NCI-H146 (cell line): Measurements from ENCODE around the gene CYP1A2.
"Not testable (repeated sequence)": the region's sequence is repeated elsewhere in the genome, so short reads cannot be mapped to it uniquely, and the experiment has no call there.

Experiments used
- DNase-seq: peaks from one replicate; lab custom pipeline; 2025; lab: John Stamatoyannopoulos, UW

Gene CYP1A2

GRCh38 chr15:74776821-74777768, 28.4 kb downstream of the CYP1A2 start:
- no peak for DNase-seq

DNA sequence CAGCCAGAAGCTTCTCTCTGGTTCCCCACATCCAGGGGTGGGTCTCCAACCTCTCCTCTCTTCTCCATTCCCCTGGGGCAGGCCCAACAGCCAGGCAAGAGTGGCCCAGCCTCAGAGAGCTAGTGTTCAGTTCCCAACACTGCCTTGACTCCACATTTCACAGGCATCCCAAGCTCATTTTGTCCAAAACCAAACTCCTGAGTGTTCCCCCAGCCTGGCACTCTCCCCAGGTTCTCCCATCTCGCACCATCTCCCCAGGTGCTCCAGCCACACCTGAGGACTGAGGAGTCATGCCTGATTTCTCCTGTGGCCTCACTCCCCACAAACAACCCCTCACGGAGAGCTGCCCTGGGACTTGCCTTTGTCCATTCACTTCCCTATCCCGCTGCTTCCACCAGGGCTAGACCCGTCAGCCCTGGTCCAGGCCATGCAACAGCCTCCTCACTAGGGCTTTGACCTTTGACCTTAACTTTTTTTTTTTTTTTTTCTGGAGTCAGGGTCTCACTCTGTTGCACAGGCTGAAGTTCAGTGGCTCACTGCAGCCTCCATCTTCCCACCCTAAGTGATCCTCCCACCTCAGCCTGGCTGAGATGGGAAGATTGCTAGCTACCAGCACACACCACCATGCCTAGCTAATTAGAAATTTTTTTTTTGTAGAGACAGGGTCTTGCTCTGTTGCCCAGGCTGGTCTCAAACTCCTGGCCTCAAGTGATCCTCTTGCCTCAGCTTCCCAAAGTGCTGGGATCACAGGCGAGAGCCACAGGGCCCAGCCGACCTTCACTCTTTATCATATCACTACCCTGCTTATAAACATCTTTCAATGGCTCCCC, 29.3 kb downstream of the CYP1A2 start:
- no peak for DNase-seq

DNA sequence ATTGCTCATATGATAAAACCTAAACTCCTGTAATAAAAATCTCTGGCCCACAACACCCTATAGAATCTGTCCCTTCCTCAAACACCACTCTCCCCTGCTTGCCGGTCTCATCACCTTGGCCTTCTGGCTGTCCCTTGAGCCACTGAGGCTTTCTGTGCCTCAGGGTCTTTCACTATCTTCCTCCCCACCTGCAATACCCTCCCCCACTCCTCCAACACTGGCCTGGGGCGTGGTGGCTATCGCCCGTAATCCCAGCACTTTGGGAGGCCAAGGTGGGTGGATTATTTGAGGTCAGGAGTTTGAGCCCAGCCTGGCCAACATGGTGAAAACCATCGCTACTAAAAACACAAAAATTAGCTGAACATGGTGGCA, 29.9 kb downstream of the CYP1A2 start:
- DNase-seq = no peak

GRCh38 chr15:74779162-74779648, 30.6 kb downstream of the CYP1A2 start:
- DNase-seq = no peak

DNA sequence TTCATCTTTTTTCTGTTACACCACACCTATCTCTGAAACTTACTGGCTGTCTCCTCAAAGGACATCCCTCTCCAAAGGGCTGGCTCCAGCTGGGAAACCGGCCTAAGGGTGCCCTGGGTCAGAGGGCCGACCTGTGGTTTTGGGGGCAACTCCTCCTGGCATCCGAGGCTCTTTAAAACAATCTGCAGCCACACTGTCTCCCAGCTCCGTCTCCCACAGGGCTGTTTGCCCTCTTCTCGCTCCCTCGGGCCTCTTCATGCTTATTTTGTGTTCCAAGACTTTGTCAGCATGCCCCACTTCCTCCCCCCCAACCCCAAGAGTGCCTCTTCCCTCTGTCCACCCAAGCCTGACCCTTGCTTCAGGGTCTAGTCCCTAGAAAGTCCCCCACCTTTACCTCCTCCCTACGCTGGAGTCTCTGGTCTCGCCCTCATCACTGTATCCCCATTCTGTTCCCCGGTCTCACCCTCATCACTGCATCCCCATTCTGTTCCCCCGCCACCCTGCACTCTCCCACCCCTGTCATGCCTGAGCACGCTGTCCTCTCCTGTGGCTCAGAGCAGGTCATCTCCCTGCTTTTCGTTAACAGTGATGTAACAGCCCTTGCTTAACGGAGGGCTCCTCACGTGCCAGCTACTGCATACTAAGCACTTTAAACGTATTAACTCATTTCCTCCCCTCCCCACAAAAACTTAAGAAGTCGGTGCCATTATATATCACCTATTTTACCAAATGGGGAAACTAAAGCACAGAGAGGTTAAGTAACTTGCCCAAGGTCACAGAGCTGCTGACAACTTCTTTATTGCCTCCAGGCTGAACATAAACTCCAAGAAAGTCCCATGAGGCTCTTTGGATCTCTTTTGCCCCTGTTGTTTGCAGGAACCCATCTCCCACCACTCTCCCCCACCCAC, 32.1 kb downstream of the CYP1A2 start:
- no peak for DNase-seq

GRCh38 chr15:74781431-74782258, 33.0 kb downstream of the CYP1A2 start, which contains the start of gene CSK:
Gene CSK (plus strand): TSS chr15:74782080. CDS start chr15:74798298, 16,218 bp downstream.
- DNase-seq = peak; percentile 38

DNA sequence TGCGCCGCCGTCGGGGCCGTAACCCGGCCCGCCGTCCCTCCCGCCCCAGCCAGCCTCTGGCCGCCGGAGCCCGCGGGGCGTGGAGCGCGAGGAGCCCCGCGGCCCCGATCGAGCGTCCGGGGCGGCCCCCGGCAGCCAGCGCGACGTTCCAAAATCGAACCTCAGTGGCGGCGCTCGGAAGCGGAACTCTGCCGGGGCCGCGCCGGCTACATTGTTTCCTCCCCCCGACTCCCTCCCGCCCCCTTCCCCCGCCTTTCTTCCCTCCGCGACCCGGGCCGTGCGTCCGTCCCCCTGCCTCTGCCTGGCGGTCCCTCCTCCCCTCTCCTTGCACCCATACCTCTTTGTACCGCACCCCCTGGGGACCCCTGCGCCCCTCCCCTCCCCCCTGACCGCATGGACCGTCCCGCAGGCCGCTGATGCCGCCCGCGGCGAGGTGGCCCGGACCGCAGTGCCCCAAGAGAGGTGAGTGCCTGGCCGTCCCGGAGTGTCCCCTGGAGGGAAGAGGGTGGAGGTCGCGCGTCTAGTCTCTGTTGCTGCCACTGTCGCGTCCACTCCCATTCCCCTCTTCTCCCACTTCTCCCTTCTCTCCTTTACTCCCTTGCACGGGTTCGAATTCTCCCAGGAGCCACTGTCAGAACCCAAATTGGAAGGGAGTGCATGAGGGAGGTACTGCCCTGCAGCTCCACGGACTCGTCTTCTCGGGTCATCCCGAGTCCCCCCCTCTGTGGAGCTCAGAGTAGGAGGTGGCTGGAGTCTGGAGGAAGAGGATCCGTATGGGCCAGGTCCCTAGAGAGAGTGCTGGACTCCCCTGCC, 33.8 kb downstream of the CYP1A2 start:
- DNase-seq = peak; percentile 25

- DNase-seq = peak; percentile 23
Measured at GRCh38 chr15:74783072-74783807, 34.6 kb downstream of the CYP1A2 start.

GRCh38 chr15:74783808-74784175, 35.1 kb downstream of the CYP1A2 start:
- no peak for DNase-seq

- DNase-seq = no peak
Measured at GRCh38 chr15:74784426-74785193, 36.0 kb downstream of the CYP1A2 start.

- DNase-seq = no peak
Measured at GRCh38 chr15:74785194-74786032, 36.8 kb downstream of the CYP1A2 start.

- not testable (repeated sequence) for DNase-seq
Measured at GRCh38 chr15:74786081-74786480, 37.4 kb downstream of the CYP1A2 start.

GRCh38 chr15:74786551-74787165, 38.0 kb downstream of the CYP1A2 start:
- no peak for DNase-seq

DNA sequence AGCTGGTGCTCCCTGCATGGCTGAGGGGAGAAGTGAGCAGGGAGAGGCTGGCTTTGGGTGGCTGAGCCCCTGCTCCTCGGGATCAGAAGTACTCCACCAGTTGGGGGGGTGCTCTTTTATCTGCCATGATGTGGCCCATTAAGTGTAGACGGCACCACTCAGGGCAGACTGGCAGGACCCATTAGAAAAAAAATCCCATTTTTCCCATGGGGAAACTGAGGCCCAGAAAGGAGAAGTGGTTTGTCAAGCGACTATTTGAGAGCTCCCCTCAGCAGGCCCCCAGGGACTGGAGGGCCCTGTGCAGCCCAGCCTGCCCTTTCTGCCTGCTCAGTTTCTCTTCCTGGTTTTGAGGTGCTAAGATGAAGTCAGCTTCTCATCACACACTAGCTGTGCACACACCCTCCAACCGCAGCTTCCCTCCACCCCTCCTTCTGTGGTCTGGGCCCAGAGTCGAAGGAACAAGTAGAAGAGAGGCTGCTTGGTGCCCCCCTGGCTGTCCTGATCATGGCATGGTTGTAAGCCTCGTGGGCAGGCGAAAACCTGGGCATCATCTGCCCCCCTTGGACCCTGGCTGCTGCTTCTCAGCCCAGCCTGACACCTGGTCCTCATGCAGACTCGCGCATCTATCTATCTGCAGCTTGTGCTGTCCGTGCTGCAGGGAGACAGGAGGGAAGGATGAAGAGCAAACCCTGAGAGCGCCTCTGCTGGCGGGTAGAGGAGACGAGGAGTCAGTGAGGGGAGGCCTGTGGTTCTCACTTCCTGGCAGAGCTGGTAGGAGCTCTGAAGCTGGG, 38.8 kb downstream of the CYP1A2 start:
- no peak for DNase-seq

DNA sequence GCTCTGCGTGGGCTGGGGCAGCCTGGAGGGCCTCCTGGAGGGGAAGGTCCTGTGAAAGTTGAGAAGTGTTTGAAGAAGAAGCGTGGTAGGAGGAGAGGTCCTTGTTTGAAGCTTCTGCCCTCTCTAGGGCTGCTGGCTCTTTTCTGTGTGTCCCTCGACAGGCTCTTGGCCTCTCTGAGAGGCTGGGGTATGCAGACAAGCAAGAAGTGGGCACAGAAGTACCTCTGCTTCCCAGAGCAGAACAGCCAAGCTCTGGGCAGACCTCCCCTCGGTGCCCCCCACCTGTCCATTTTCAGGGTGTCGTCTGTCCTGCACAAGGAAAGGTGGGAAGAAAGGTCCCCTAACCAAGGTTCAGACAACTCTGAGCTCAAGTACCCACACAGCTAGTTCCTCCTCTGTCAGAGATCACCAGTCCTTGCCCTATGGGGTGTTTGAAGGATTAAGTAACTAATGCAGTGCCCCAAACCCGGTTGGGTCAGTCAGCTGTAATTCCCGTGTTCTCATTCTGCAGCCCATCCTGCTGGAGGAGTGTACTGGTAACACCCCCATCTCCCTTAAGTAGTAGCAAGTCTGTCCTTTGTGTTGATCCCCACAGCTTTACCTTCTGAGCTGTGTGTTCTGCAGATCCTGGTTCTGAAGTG, 39.5 kb downstream of the CYP1A2 start:
- DNase-seq = no peak

GRCh38 chr15:74788683-74789151, 40.1 kb downstream of the CYP1A2 start:
- no peak for DNase-seq
